C4-2B (cell line): ENCODE measurements around the gene LYSMD2.

Source experiments
- H3K27ac ChIP-seq: fragments of 450-650 bp; 2 replicates; pipeline ENCODE4 v1.5.1; 2017
- ZFX ChIP-seq: fragments of 450-650 bp; IDR thresholded peaks from 2 replicates; pipeline ENCODE4 v1.6.1; 2017
- TF ChIP-seq, protein P1 (sequence below): fragments of 450-650 bp; conservative IDR thresholded peaks from 2 replicates; pipeline ENCODE4 v1.5.1; 2017; ENCODE audit warnings: mild to moderate bottlenecking

The LYSMD2 gene

DNA sequence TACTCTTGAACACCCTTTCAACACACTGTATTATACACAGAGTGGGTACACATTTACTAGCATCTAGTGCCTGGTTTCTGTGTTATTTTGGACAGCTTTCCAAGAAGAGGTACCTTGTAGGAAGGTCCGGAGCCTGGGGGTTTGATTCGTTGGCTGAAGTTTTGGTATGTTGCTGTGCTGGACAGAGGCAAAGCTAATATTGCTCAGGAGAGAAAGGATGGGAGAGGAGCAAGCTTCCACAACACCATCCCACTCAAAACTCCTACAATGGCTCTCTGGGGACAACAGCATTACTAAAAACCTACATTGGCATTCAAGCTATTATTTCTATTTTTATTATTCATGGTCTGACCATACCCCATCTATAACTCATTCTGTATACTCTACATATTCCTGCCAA, 1.1 kb upstream of the LYSMD2 start:
- TF ChIP-seq ZFX: no peak
- TF ChIP-seq, protein P1, sequence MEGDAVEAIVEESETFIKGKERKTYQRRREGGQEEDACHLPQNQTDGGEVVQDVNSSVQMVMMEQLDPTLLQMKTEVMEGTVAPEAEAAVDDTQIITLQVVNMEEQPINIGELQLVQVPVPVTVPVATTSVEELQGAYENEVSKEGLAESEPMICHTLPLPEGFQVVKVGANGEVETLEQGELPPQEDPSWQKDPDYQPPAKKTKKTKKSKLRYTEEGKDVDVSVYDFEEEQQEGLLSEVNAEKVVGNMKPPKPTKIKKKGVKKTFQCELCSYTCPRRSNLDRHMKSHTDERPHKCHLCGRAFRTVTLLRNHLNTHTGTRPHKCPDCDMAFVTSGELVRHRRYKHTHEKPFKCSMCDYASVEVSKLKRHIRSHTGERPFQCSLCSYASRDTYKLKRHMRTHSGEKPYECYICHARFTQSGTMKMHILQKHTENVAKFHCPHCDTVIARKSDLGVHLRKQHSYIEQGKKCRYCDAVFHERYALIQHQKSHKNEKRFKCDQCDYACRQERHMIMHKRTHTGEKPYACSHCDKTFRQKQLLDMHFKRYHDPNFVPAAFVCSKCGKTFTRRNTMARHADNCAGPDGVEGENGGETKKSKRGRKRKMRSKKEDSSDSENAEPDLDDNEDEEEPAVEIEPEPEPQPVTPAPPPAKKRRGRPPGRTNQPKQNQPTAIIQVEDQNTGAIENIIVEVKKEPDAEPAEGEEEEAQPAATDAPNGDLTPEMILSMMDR: no peak
- H3K27ac ChIP-seq: no peak overlapping the region

DNA sequence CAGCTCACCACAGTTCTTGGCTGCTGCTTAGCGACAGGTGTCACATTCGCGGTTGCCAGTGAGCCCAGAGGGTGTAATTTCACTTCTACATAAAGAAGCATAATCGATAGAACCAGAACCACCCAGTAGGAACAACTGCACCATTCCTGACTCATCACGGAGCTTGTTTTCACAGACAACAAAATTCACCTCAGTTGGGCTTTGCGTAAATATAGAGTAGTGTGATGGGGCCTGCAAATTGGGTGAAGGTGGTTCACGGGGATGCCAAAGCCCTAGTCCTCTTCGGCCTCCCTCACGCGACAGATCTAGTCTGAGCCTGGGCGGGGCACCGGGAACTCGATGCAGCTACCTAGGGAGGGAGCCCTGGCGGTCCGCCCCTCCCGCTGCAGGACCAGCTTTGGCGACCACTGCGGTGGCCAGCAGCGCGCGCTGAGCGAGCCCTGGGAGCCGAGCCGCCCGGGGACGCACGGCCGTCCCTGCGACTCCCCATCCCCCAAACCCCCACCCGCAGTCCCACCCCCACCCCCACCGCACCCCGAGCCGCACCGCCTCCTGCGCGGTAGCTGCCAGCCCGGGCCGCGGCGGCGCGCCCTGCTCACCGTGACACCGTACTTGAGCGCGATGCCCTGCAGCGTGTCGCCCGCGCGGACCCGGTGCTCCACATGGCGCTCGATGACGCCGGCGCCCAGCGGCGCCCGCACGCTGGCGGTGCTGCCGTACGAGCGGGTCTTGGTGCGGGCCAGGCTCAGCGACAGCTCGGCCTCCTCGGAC, 519 bp downstream of the LYSMD2 start:
- H3K27ac ChIP-seq: peak overlapping the region; percentile 88
- TF ChIP-seq, protein P1: no peak
- TF ChIP-seq ZFX: no peak

DNA sequence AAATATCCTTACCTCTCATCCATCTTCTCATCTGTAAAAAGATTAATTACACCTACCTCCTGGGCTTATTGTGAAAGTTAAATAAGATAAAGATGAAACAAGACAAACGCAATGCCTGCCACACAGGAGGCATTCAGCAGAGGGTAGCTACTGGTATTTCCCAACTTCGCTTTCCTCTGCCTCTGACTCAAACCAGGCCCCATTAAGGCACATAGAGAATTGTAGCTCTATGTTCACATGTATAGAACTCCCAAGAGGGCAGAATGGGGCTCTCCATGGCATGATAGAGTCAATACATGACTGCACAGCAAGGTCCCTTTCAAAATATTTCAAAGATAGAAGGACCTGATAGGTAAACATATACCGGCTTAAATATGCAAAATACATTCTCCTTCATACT, 1.4 kb downstream of the LYSMD2 start:
- no peak overlapping the region for H3K27ac ChIP-seq
- TF ChIP-seq, protein P1: no peak
- no peak for TF ChIP-seq ZFX

DNA sequence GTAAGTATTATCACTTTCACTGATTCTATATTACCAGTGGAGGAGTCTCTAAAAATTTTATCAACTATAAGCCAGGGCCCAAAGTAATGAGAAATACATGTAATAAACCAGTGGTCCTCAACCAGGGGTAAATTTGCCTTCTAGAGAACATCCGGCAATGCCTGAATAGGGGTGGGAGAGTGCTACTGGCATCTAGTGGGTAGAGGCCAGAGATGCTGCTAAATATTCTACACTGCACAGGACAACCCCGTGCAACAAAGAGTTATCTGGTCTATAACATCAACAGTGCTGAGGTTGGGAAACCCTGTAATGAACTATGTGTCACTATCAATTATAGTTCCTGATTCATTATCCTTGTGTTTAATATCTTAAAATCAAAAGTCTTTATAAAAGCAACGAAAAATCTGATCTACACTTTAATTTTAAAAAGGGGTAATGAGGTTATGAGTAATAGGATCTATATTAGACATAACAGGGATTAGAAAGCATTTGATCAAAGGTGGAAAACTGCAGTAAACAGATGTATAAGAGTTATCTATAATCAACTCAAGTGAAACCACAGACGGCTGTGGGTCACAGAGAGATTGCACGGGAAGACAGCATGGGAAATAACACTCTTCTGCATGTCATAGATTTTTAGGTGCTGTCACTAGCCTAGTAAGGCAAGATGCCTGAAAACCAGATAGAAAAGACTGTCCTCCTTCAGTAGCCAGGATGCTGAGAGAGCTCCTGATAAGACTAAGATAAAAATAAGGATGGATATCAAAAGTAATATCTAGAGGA, 2.0 kb downstream of the LYSMD2 start:
- TF ChIP-seq ZFX: no peak
- TF ChIP-seq, protein P1: no peak
- H3K27ac ChIP-seq: no peak overlapping the region

DNA sequence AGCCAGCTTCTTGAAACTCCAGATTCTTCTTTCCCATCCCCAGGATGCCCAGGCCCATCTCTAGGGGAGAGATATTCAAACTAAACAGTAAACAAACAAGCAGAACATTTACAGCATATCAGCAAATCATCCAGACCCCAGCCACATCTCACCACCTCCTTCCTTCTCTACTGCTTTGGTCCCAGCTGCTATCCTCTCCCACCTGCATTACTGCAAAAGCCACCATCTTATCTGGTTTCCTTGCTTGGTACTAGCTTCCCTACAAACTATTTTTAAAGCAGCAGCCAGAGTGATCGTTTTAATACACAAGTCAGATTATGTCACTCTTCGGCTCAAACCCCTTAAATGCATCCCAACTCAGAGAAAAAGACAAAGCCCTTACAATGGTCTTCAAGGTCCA, 4.8 kb downstream of the LYSMD2 start:
- no peak overlapping the region for H3K27ac ChIP-seq
- TF ChIP-seq, protein P1: no peak
- TF ChIP-seq ZFX: no peak

DNA sequence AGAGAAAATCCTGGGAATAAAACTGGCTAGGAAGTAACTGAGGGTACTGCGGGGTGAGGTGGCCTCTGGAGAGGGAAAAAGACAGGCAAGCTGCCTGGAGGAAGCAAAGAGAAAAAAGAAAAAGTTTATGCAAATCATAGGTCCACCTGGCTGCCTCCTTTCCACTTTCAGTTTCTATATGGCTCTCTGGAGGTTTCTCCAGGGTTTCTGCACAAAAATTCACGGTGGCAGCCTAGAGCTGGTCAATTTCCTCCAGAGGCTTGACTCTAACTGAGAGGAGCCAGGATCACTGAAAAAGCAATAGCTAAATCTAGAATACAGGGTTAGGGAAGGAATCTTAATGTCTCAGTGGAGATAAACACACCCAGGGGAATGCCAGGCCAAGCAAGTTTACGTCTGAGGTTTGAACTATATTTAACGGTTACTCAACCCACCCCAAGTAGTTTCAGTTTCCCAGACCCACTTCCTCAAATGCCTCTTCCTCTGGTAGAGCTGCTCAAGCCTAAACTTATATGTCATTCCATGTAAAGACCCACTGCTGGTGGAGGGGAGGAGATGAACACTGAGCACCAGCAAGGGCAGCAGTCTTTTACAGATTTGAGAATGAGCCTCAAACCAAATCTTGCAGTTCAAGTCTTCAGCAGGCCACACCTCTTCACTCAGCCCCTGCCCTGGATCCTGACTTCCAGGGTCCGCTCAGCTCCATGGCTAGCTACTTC, 5.7 kb downstream of the LYSMD2 start:
- no peak overlapping the region for H3K27ac ChIP-seq
- TF ChIP-seq, protein P1: no peak
- TF ChIP-seq ZFX: no peak
